H1 (cell line): ENCODE measurements around the gene EIF3B. TPM values are rescaled to one million over a fixed set of nuclear protein-coding genes. Genes with fewer than 3 reads are reported as not detected.
A peak's percentile ranks its signal among the peaks of the same experiment; 100 is the strongest.

Experiments
- CTCF ChIA-PET: fragments of 300-600 bp; sonication (Branson Sonifier 250); formaldehyde crosslinking; loops from one replicate; lab custom pipeline; 2021; ENCODE audit not compliant: partially characterized antibody; lab: Charles Lee
- POLR2A ChIA-PET: fragments of 300-600 bp; sonication (Branson Sonifier 250); formaldehyde crosslinking; loops from one replicate; lab custom pipeline; 2021; ENCODE audit warnings: inconsistent platforms; ENCODE audit not compliant: partially characterized antibody; lab: Charles Lee
- DNase-seq, 2 experiments: peaks; one replicate each; pipeline versions ENCODE4 v3.0.0 to v3.0.0-alpha.2; 2010 to 2022; ENCODE audit warnings: low spot score in 2 of 2, low read depth in 1 of 2, mixed read lengths in 1 of 2
- FAIRE-seq: peaks from 2 replicates; lab custom pipeline; 2011; peaks lifted over from hg19 to GRCh38; lab: Jason Lieb, UNC
- H2AFZ ChIP-seq: 2 replicates; pipeline ENCODE4 v1.8.1; 2012; ENCODE audit warnings: low read length, inconsistent platforms
- H2AK5ac ChIP-seq: 2 replicates; pipeline ENCODE4 v1.6.1; 2013; ENCODE audit warnings: low read depth, low read length
- H2BK120ac ChIP-seq: replicated peaks from 2 replicates; pipeline ENCODE3; 2013; ENCODE audit warnings: low read depth, low read length, inconsistent platforms
- H2BK12ac ChIP-seq: 2 replicates; pipeline ENCODE4 v1.6.1; 2013; ENCODE audit warnings: low read depth, low read length
- H2BK15ac ChIP-seq: 2 replicates; pipeline ENCODE4 v1.6.1; 2013; ENCODE audit warnings: low read length
- H2BK20ac ChIP-seq: 2 replicates; pipeline ENCODE4 v1.6.1; 2013; ENCODE audit warnings: low read length
- H2BK5ac ChIP-seq: 2 replicates; pipeline ENCODE4 v1.6.1; 2013; ENCODE audit warnings: low read depth, low read length
- H3K14ac ChIP-seq: 2 replicates; pipeline ENCODE4 v1.6.1; 2013; ENCODE audit warnings: inconsistent platforms; ENCODE audit not compliant: insufficient read length
- H3K18ac ChIP-seq: 2 replicates; pipeline ENCODE4 v1.6.1; 2013; ENCODE audit warnings: low read length; ENCODE audit errors: extremely low read depth
- H3K23ac ChIP-seq: 2 replicates; pipeline ENCODE4 v1.6.1; 2013; ENCODE audit warnings: inconsistent platforms; ENCODE audit not compliant: insufficient read length
- H3K23me2 ChIP-seq: 2 replicates; pipeline ENCODE4 v1.6.1; 2013; ENCODE audit warnings: low read depth, low read length
- H3K27ac ChIP-seq: 2 replicates; pipeline ENCODE4 v1.6.1; 2011; ENCODE audit warnings: low read depth, low read length, inconsistent platforms
- H3K27me3 ChIP-seq, 4 experiments: replicated peaks in 1 of 4; 1 replicate in 1 of 4; 2 replicates in 3 of 4; pipeline versions ENCODE4 v1.6.1 to v1.8.1; 2011 to 2013; ENCODE audit warnings: low read length in 3 of 4, mild to moderate bottlenecking in 3 of 4, inconsistent platforms in 2 of 4, mixed read lengths in 2 of 4, moderate library complexity in 1 of 4; ENCODE audit not compliant: control insufficient read depth in 3 of 4, insufficient read depth in 3 of 4; ENCODE audit errors: extremely low read depth in 1 of 4
- H3K36me3 ChIP-seq, 4 experiments: 2 replicates each; pipeline versions ENCODE4 v1.6.1 to v1.8.1; 2011 to 2013; ENCODE audit warnings: mild to moderate bottlenecking in 4 of 4, low read length in 3 of 4, moderate library complexity in 2 of 4, control low read depth in 1 of 4, inconsistent platforms in 1 of 4; ENCODE audit not compliant: insufficient read depth in 4 of 4, control insufficient read depth in 2 of 4
- H3K4ac ChIP-seq: replicated peaks from 2 replicates; pipeline ENCODE3; 2013; ENCODE audit warnings: low read length, low read depth, mixed read lengths, inconsistent platforms; ENCODE audit not compliant: insufficient read length
- H3K4me1 ChIP-seq, 4 experiments: replicated peaks in 1 of 4; 1 replicate in 1 of 4; 2 replicates in 3 of 4; pipeline versions ENCODE4 v1.6.1 to v1.8.1; 2011 to 2013; ENCODE audit warnings: low read length in 3 of 4, inconsistent platforms in 2 of 4, mixed read lengths in 1 of 4; ENCODE audit not compliant: insufficient read depth in 4 of 4, control insufficient read depth in 3 of 4
- H3K4me2 ChIP-seq, 2 experiments: 2 replicates each; pipeline versions ENCODE4 v1.6.1 to v1.8.1; 2011 to 2013; ENCODE audit warnings: low read depth in 2 of 2, low read length in 2 of 2, control low read depth in 1 of 2, inconsistent platforms in 1 of 2, mild to moderate bottlenecking in 1 of 2; ENCODE audit not compliant: insufficient read depth in 1 of 2
- H3K4me3 ChIP-seq, 4 experiments: fragments of 200-600, 300-600 bp in 1 of 4; sonication (generic), shearing (Covaris generic), sonication (Bioruptor Twin) in 1 of 4; 2 replicates each; pipeline versions ENCODE4 v1.5.1 to v1.8.1; 2011 to 2016; ENCODE audit warnings: low read length in 4 of 4, low read depth in 3 of 4, control low read depth in 2 of 4, inconsistent platforms in 2 of 4, mild to moderate bottlenecking in 2 of 4, mixed read lengths in 1 of 4, moderate library complexity in 1 of 4; ENCODE audit not compliant: insufficient read depth in 2 of 4; ENCODE audit errors: extremely low read depth in 1 of 4
- H3K56ac ChIP-seq: replicated peaks from 2 replicates; pipeline ENCODE3; 2013; ENCODE audit warnings: low read depth, mild to moderate bottlenecking, mixed read lengths, low read length, inconsistent platforms; ENCODE audit not compliant: insufficient read length
- H3K79me1 ChIP-seq: 2 replicates; pipeline ENCODE4 v1.6.1; 2013; ENCODE audit warnings: low read depth, low read length, control low read depth
- H3K79me2 ChIP-seq, 2 experiments: 2 replicates each; pipeline versions ENCODE4 v1.6.1 to v1.8.1; 2012 to 2013; ENCODE audit warnings: low read length in 2 of 2, mild to moderate bottlenecking in 2 of 2, inconsistent platforms in 1 of 2; ENCODE audit not compliant: insufficient read depth in 2 of 2, control insufficient read depth in 1 of 2
- H3K9ac ChIP-seq, 4 experiments: replicated peaks in 1 of 4; 1 replicate in 1 of 4; 2 replicates in 3 of 4; pipeline versions ENCODE4 v1.6.1 to v1.8.1; 2011 to 2013; ENCODE audit warnings: low read depth in 3 of 4, low read length in 3 of 4, control low read depth in 2 of 4, mild to moderate bottlenecking in 2 of 4, moderate library complexity in 2 of 4, inconsistent platforms in 1 of 4; ENCODE audit errors: extremely low read depth in 1 of 4
- H3K9me3 ChIP-seq, 2 experiments: 2 replicates each; pipeline versions ENCODE4 v1.6.1 to v1.8.1; 2012 to 2013; ENCODE audit warnings: mild to moderate bottlenecking in 2 of 2, moderate library complexity in 2 of 2, control low read depth in 1 of 2, inconsistent platforms in 1 of 2, low read depth in 1 of 2, low read length in 1 of 2, mixed read lengths in 1 of 2; ENCODE audit not compliant: insufficient read depth in 2 of 2
- H4K20me1 ChIP-seq, 2 experiments: replicated peaks in 1 of 2; 2 replicates each; pipeline versions ENCODE3 to v1.8.1; 2011 to 2013; ENCODE audit warnings: inconsistent platforms in 2 of 2, low read length in 2 of 2, mild to moderate bottlenecking in 1 of 2; ENCODE audit not compliant: insufficient read depth in 2 of 2, control insufficient read depth in 1 of 2
- H4K5ac ChIP-seq: 2 replicates; pipeline ENCODE4 v1.6.1; 2013; ENCODE audit warnings: low read length, low read depth, mixed read lengths, inconsistent platforms; ENCODE audit not compliant: insufficient read length
- H4K8ac ChIP-seq: 2 replicates; pipeline ENCODE4 v1.8.0; 2013; ENCODE audit warnings: mild to moderate bottlenecking, moderate library complexity, low read length, inconsistent platforms; ENCODE audit not compliant: insufficient read depth; ENCODE audit errors: extremely low read depth
- H4K91ac ChIP-seq: replicated peaks from 2 replicates; pipeline ENCODE3; 2013; ENCODE audit warnings: low read length, mixed read lengths, inconsistent platforms; ENCODE audit not compliant: insufficient read length
- ASH2L ChIP-seq: fragments of 200-600, 300-600 bp; sonication (generic); IDR thresholded peaks from one replicate; pipeline ENCODE4 v1.7.1; 2017; ENCODE audit warnings: low read length
- ATF2 ChIP-seq: IDR thresholded peaks from 2 replicates; pipeline ENCODE4 v1.6.1; 2012; ENCODE audit warnings: low read length, inconsistent platforms
- ATF3 ChIP-seq: IDR thresholded peaks from 2 replicates; pipeline ENCODE4 v1.6.1; 2011; ENCODE audit warnings: low read depth, mild to moderate bottlenecking, low read length; ENCODE audit not compliant: insufficient read depth
- CREB1 ChIP-seq: IDR thresholded peaks from 2 replicates; pipeline ENCODE4 v1.6.1; 2012; ENCODE audit warnings: inconsistent platforms
- HDAC6 ChIP-seq: IDR thresholded peaks from one replicate; pipeline ENCODE4 v1.7.1; 2012; ENCODE audit warnings: low read depth, mild to moderate bottlenecking, inconsistent platforms, low read length, moderate library complexity
- JUND ChIP-seq: IDR thresholded peaks from 2 replicates; pipeline ENCODE4 v1.6.1; 2011; ENCODE audit warnings: mild to moderate bottlenecking, improper control_type of control experiment, low read length
- SAP30 ChIP-seq: fragments of 300-600 bp; sonication (generic); IDR thresholded peaks from 2 replicates; pipeline ENCODE4 v1.7.1; 2012; ENCODE audit warnings: low read length, moderate library complexity, mild to moderate bottlenecking, inconsistent platforms; ENCODE audit not compliant: insufficient read depth, insufficient replicate concordance
- SP1 ChIP-seq: IDR thresholded peaks from 2 replicates; pipeline ENCODE4 v1.6.1; 2011; ENCODE audit warnings: low read depth, low read length
- YY1 ChIP-seq: IDR thresholded peaks from 2 replicates; pipeline ENCODE4 v1.6.1; 2011; ENCODE audit warnings: low read depth, mild to moderate bottlenecking, low read length
- WGBS, 2 experiments: shearing (Covaris generic) in 1 of 2; methylation state at CpG; one replicate each; pipeline versions ENCODE4 v1.1.6 to v1.1.7; 2013 to 2015; ENCODE audit warnings: low lambda C conversion rate in 2 of 2, mixed read lengths in 2 of 2, inconsistent platforms in 1 of 2, low coverage in 1 of 2, missing lambda C conversion rate in 1 of 2; ENCODE audit not compliant: insufficient replicate concordance in 2 of 2, insufficient coverage in 1 of 2, insufficient read length in 1 of 2; ENCODE audit errors: extremely low coverage in 1 of 2, missing lambda C conversion rate in 1 of 2; 5-methylcytosine and 5-hydroxymethylcytosine counted together
- polyA plus RNA-seq, 7 experiments: library from polyadenylated mRNA; depleted of rRNA in 3 of 7; stranded (reverse) in 5 of 7; unstranded in 2 of 7; fragments of >200 nt in 5 of 7; fragments of 200-250 nt in 2 of 7; gene quantifications; 1 replicate in 5 of 7; 2 replicates in 1 of 7; 4 replicates in 1 of 7; pipeline versions ENCODE4 v1.2.1 to v1.2.3, GENCODE V29; 2011 to 2013; ENCODE audit warnings: missing spikeins in 2 of 7, mixed read lengths in 2 of 7
- total RNA-seq: library from RNA; stranded (reverse); fragmentation: NEBNext Ultra II Directional; extraction: Animal tissue kit (Norgen Biotek cat#: 25700); gene quantifications from 2 replicates; pipeline ENCODE4 v1.2.1, GENCODE V29; 2021

EIF3B gene
- total and polyA plus RNA-seq, 2 of the 8 experiments (the other 6 are each of a cell fraction or from before 2014, with no cell fraction given): 167 to 316 TPM

DNA sequence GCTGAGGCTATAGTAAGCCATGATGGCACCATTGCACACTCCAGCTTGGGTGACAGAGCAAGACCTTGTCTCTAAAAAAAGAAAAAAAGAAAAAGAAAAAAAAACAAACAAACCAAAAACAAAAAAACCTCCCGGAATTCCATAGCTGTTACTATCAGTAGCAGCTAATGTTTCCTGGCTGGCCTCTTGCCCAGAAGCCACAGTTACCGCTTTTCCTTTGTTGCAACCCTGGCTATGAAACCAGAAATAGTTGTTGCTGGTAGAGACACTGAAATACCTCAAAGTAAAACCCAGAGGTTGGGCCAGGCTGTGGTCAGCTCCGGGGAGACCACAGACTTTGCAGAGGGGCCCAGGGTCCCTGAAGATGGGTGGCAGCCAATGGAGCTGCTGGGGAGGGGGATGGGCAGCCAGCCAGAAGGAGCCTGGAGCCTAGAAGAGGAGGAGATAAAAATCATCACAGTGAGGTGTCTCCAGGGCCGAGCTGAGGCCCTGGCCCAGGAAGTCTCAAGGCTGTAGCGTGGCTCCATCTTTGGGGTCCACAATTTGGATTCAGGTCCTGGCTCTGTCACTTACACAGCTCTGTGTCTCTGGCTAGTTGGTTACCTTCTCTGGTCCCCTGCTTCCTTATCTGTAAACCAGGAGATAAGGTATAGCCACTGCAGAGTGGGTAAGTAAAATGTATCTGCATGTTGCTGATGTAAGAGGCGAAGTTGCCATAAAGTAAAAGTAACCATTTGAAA is 45.4 kb downstream of the EIF3B start:
- H4K91ac ChIP-seq: no peak overlapping the region
- H3K4me1 ChIP-seq: peaks cover 2 to 8% (median 4%) of the 10 kb centered on the region in 4 experiments
- POLR2A ChIA-PET: interaction anchor here (0.6 to 1.5 kb wide), 4 partner anchors 12 to 73 kb away, joined by 3 to 5 read pairs (median 3); no protein-coding TSS in a partner anchor
- H3K9ac ChIP-seq: peak overlapping the region in 1 of 4 experiments; percentile 63; a peak in 1 of 7 replicates
- H3K9me3 ChIP-seq: no peaks in the 10 kb centered on the region
- H4K8ac ChIP-seq: peak overlapping the region; percentile 66; the same call in 1 of the 2 replicates
- peaks cover 3 to 4% of the 10 kb centered on the region in 2 experiments for H4K20me1 ChIP-seq
- H2BK12ac ChIP-seq: no peak overlapping the region
- H2BK20ac ChIP-seq: peak overlapping the region; percentile 8; the same call in 1 of the 2 replicates
- DNase-seq (no peak), FAIRE-seq (no peak)
- H3K27me3 ChIP-seq: no peaks in the 10 kb centered on the region; a peak in 1 of 7 replicates
- H2BK5ac ChIP-seq: no peak overlapping the region
- peak overlapping the region; percentile 85 for H2AFZ ChIP-seq
- no peak overlapping the region for H3K4ac ChIP-seq
- H2AK5ac ChIP-seq: no peak overlapping the region
- CTCF ChIA-PET: interaction anchor here (0.6 to 0.9 kb wide), 3 partner anchors 32 to 141 kb away, joined by 3 to 4 read pairs (median 3); no protein-coding TSS in a partner anchor
- TF ChIP-seq ATF3 (no peak), ASH2L (peak; percentile 48), YY1 (no peak), HDAC6 (no peak), CREB1 (no peak), SP1 (no peak), ATF2 (no peak), SAP30 (no peak), JUND (no peak)
- 81% methylated on average over 6 of the region's 6 CpGs; no CpG with 5 or more reads in 1 of the 2 experiments for WGBS, 2 experiments
- peak overlapping the region; percentile 17; the same call in 1 of the 2 replicates for H3K18ac ChIP-seq
- no peak overlapping the region for H2BK15ac ChIP-seq
- no peak overlapping the region for H3K23ac ChIP-seq
- no peaks in the 10 kb centered on the region; the same call in 1 of the 2 replicates for H3K79me1 ChIP-seq
- H3K4me2 ChIP-seq: peak overlapping the region in 1 of 2 experiments; percentile 11; a peak in 1 of 4 replicates
- H4K5ac ChIP-seq: no peak overlapping the region
- H3K56ac ChIP-seq: no peak overlapping the region
- H2BK120ac ChIP-seq: no peak overlapping the region
- no peak overlapping the region for H3K14ac ChIP-seq
- peaks cover 0 to 7% of the 10 kb centered on the region in 2 experiments; a peak in 1 of 4 replicates for H3K79me2 ChIP-seq
- peaks cover 6% of the 10 kb centered on the region; the same call in 1 of the 2 replicates for H3K23me2 ChIP-seq
- H3K36me3 ChIP-seq: no peaks in the 10 kb centered on the region
- peak overlapping the region; percentile 21; the same call in 1 of the 2 replicates for H3K27ac ChIP-seq
- H3K4me3 ChIP-seq: no peak overlapping the region; a peak in 2 of 8 replicates
